ENCODE results near the gene SMARCB1.

The SMARCB1 gene

GRCh38 chr22:23815541-23816155 lies 28.9 kb downstream of the SMARCB1 start:
- Histone ChIP-seq H3K36me3 (ENCODE audit: control insufficient read depth, insufficient read depth, low read length) (no peaks in the 10 kb centered on the region), H3K4me2 (ENCODE audit: low read length) (no peak overlapping the region), H3K4me3 (ENCODE audit: low read depth, low read length) (no peak overlapping the region), H3K4me1 (no peaks in the 10 kb centered on the region), H2AFZ (no peak overlapping the region), H3K27me3 (ENCODE audit: control insufficient read depth, insufficient read depth, low read length) (no peaks in the 10 kb centered on the region), H3K79me2 (no peaks in the 10 kb centered on the region), H3K27ac (no peak overlapping the region), H3K9me3 (ENCODE audit: control insufficient read depth, low read length) (no peaks in the 10 kb centered on the region), H3K9ac (no peak overlapping the region)
- TF ChIP-seq CTCF (IDR thresholded peaks at IDR 0.05): no peak

GRCh38 chr22:23816156-23816976 lies 29.6 kb downstream of the SMARCB1 start:
- no peak overlapping the region for H3K4me3 ChIP-seq (ENCODE audit: low read depth, low read length)
- TF ChIP-seq CTCF (IDR thresholded peaks at IDR 0.05): no peak
- H3K4me1 ChIP-seq: no peaks in the 10 kb centered on the region
- H3K79me2 ChIP-seq: no peaks in the 10 kb centered on the region
- no peak overlapping the region for H3K27ac ChIP-seq
- no peaks in the 10 kb centered on the region for H3K9me3 ChIP-seq (ENCODE audit: control insufficient read depth, low read length)
- H3K27me3 ChIP-seq (ENCODE audit: control insufficient read depth, insufficient read depth, low read length): no peaks in the 10 kb centered on the region
- H3K4me2 ChIP-seq (ENCODE audit: low read length): no peak overlapping the region
- H3K9ac ChIP-seq: no peak overlapping the region
- H3K36me3 ChIP-seq (ENCODE audit: control insufficient read depth, insufficient read depth, low read length): no peaks in the 10 kb centered on the region
- H2AFZ ChIP-seq: no peak overlapping the region

DNA sequence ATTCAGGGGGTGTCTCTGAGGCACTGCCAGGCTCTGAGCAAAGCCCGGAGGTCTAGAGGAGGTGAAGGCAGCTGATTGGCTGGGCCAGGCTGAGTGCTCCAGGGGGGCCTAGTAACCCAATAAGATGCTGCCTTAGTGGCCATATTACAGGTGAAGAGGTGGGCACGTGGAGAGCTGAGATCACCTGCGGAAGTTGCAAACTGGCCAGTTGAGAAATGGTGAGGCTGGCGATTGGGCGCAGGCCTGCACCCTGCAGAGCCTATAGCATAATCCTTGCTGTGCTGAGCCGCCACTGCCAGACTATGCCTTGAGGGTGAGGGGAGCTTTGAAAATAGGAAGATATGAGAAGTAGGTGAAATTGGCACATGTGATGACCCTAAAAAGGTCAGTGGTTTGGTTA lies 30.4 kb downstream of the SMARCB1 start:
- no peaks in the 10 kb centered on the region for H3K79me2 ChIP-seq
- no peaks in the 10 kb centered on the region for H3K9me3 ChIP-seq (ENCODE audit: control insufficient read depth, low read length)
- H3K9ac ChIP-seq: no peak overlapping the region
- H3K4me1 ChIP-seq: no peaks in the 10 kb centered on the region
- H3K36me3 ChIP-seq (ENCODE audit: control insufficient read depth, insufficient read depth, low read length): no peaks in the 10 kb centered on the region
- no peak for TF ChIP-seq CTCF (IDR thresholded peaks at IDR 0.05)
- no peak overlapping the region for H3K4me2 ChIP-seq (ENCODE audit: low read length)
- no peak overlapping the region for H3K4me3 ChIP-seq (ENCODE audit: low read depth, low read length)
- no peak overlapping the region for H3K27ac ChIP-seq
- H3K27me3 ChIP-seq (ENCODE audit: control insufficient read depth, insufficient read depth, low read length): no peaks in the 10 kb centered on the region
- no peak overlapping the region for H2AFZ ChIP-seq

GRCh38 chr22:23818541-23818940 lies 31.8 kb downstream of the SMARCB1 start:
- Histone ChIP-seq H3K27ac (no peak overlapping the region), H3K9me3 (ENCODE audit: control insufficient read depth, low read length) (no peaks in the 10 kb centered on the region), H3K36me3 (ENCODE audit: control insufficient read depth, insufficient read depth, low read length) (no peaks in the 10 kb centered on the region), H3K9ac (no peak overlapping the region), H2AFZ (no peak overlapping the region), H3K4me2 (ENCODE audit: low read length) (no peak overlapping the region), H3K4me1 (no peaks in the 10 kb centered on the region), H3K27me3 (ENCODE audit: control insufficient read depth, insufficient read depth, low read length) (no peaks in the 10 kb centered on the region), H3K4me3 (ENCODE audit: low read depth, low read length) (no peak overlapping the region), H3K79me2 (no peaks in the 10 kb centered on the region)
- no peak for TF ChIP-seq CTCF (IDR thresholded peaks at IDR 0.05)
